Activated CD4-positive, alpha-beta memory T cell treated with anti-CD3 and anti-CD28 coated beads for 36 hours (primary cell): ENCODE results near the gene KRIT1. TPM values are rescaled to one million over a fixed set of nuclear protein-coding genes. Genes with fewer than 3 reads are reported as not detected.
A peak's percentile ranks its signal among the peaks of the same experiment; 100 is the strongest.

Experiments used
- CTCF ChIA-PET: fragments of 350-600 bp; sonication (Branson Sonifier 250); formaldehyde crosslinking; loops from one replicate; lab custom pipeline; 2021; ENCODE audit warnings: antibody characterized with exemption, inconsistent platforms; lab: Charles Lee
- POLR2A ChIA-PET: fragments of 350-600 bp; sonication (Branson Sonifier 250); formaldehyde crosslinking; loops from one replicate; lab custom pipeline; 2021; ENCODE audit warnings: antibody characterized with exemption; lab: Charles Lee
- DNase-seq: peaks from one replicate; pipeline ENCODE4 v3.0.0-alpha.2; 2020
- H3K27ac Mint-ChIP-seq: one replicate; pipeline ENCODE4 v1.8.0; 2021; ENCODE audit warnings: mixed read lengths
- H3K27me3 Mint-ChIP-seq: one replicate; pipeline ENCODE4 v1.8.0; 2021; ENCODE audit warnings: mixed read lengths
- H3K36me3 Mint-ChIP-seq: one replicate; pipeline ENCODE4 v1.8.0; 2021; ENCODE audit warnings: mixed read lengths
- H3K4me1 Mint-ChIP-seq: one replicate; pipeline ENCODE4 v1.8.0; 2021; ENCODE audit warnings: low read depth, mixed read lengths
- H3K4me3 Mint-ChIP-seq: one replicate; pipeline ENCODE4 v1.8.0; 2021; ENCODE audit warnings: mild to moderate bottlenecking, mixed read lengths
- H3K9me3 Mint-ChIP-seq: one replicate; pipeline ENCODE4 v1.8.0; 2021; ENCODE audit warnings: mixed read lengths
- intact Hi-C: fragments of 100-400 bp; cut with micrococcal nuclease; formaldehyde crosslinking; loops from one replicate; pipeline ENCODE4 v1.15.1; 2023
- total RNA-seq, 2 experiments: library from RNA; stranded (reverse); gene quantifications; one replicate each; pipeline ENCODE4 v1.2.3, GENCODE V29; 2021

KRIT1 gene
- total RNA-seq: 10 to 100 TPM; 29.2 to 29.3 TPM

GRCh38 chr7:92245487-92246359 is at the start of gene KRIT1, which contains the start of gene ANKIB1:
Gene KRIT1 (minus strand): TSS chr7:92245914. CDS start chr7:92242135, 3,779 bp downstream.
Gene ANKIB1 (plus strand): TSS chr7:92245974. CDS start chr7:92294979, 49,005 bp downstream.
- Mint-ChIP-seq H3K27me3 (no peaks in the 10 kb centered on the region), H3K27ac (peak within 1 kb of the TSS; percentile 100), H3K36me3 (peaks cover 9% of the 10 kb centered on the region), H3K4me3 (peak within 1 kb of the TSS; percentile 99), H3K4me1 (peaks cover 29% of the 10 kb centered on the region), H3K9me3 (no peaks in the 10 kb centered on the region)
- ChIA-PET POLR2A (interaction anchor here (1.0 to 3.2 kb wide), 8 partner anchors 8 to 791 kb away, joined by 3 to 17 read pairs (median 4); partner anchors contain the start of genes CYP51A1, GATAD1, PEX1 and RBM48), CTCF (interaction anchor here (0.6 to 2.5 kb wide), 6 partner anchors 111 to 364 kb away, joined by 3 to 20 read pairs (median 4); partner anchors contain the start of genes CYP51A1, GATAD1 and RBM48)
- peak; percentile 92 for DNase-seq
- intact Hi-C loops: loop anchor here (1.0 to 5.0 kb wide), 6 partner anchors 67 to 342 kb away; partner anchors contain the start of genes AKAP9, CYP51A1, LRRD1 and PEX1

GRCh38 chr7:92295391-92295790 is 49.7 kb upstream of the KRIT1 start:
- POLR2A ChIA-PET: no interaction called here
- CTCF ChIA-PET: interaction anchor here (1.4 to 1.7 kb wide), 2 partner anchors 15 to 116 kb away, joined by 3 to 4 read pairs; partner anchors contain the start of gene LRRD1
- intact Hi-C loops: no loop called here
- H3K9me3 Mint-ChIP-seq: no peaks in the 10 kb centered on the region
- H3K4me1 Mint-ChIP-seq: peaks cover 16% of the 10 kb centered on the region
- peaks cover 21% of the 10 kb centered on the region for H3K36me3 Mint-ChIP-seq
- H3K27me3 Mint-ChIP-seq: no peaks in the 10 kb centered on the region
- DNase-seq: no peak
- no peak overlapping the region for H3K27ac Mint-ChIP-seq
- no peak overlapping the region for H3K4me3 Mint-ChIP-seq

- Mint-ChIP-seq H3K27me3 (no peaks in the 10 kb centered on the region), H3K4me3 (no peak overlapping the region), H3K36me3 (peaks cover 12% of the 10 kb centered on the region), H3K27ac (no peak overlapping the region), H3K4me1 (peaks cover 26% of the 10 kb centered on the region), H3K9me3 (no peaks in the 10 kb centered on the region)
- intact Hi-C loops: no loop called here
- ChIA-PET CTCF (no interaction called here), POLR2A (no interaction called here)
- no peak for DNase-seq
These were observed 48.3 kb upstream of the KRIT1 start for GRCh38 chr7:92293896-92294590.

- ChIA-PET CTCF (interaction anchor here (1.1 kb wide), 1 partner anchor 13 kb away, joined by 3 read pairs; no protein-coding TSS in a partner anchor), POLR2A (no interaction called here)
- no peaks in the 10 kb centered on the region for H3K27me3 Mint-ChIP-seq
- no peak overlapping the region for H3K4me3 Mint-ChIP-seq
- DNase-seq: no peak
- intact Hi-C loops: no loop called here
- H3K36me3 Mint-ChIP-seq: peaks cover 8% of the 10 kb centered on the region
- H3K4me1 Mint-ChIP-seq: peaks cover 32% of the 10 kb centered on the region
- H3K9me3 Mint-ChIP-seq: no peaks in the 10 kb centered on the region
- no peak overlapping the region for H3K27ac Mint-ChIP-seq
These were observed 47.3 kb upstream of the KRIT1 start for GRCh38 chr7:92292981-92293380.

GRCh38 chr7:92289321-92289720 is 43.6 kb upstream of the KRIT1 start:
- H3K4me3 Mint-ChIP-seq: no peak overlapping the region
- H3K4me1 Mint-ChIP-seq: peaks cover 33% of the 10 kb centered on the region
- H3K27ac Mint-ChIP-seq: no peak overlapping the region
- DNase-seq: no peak
- ChIA-PET CTCF (interaction anchor here (0.8 kb wide), 1 partner anchor 172 kb away, joined by 3 read pairs; no protein-coding TSS in a partner anchor), POLR2A (no interaction called here)
- H3K9me3 Mint-ChIP-seq: no peaks in the 10 kb centered on the region
- no peaks in the 10 kb centered on the region for H3K27me3 Mint-ChIP-seq
- peaks cover 1% of the 10 kb centered on the region for H3K36me3 Mint-ChIP-seq
- intact Hi-C loops: no loop called here

- Mint-ChIP-seq H3K9me3 (peaks cover 13% of the 10 kb centered on the region), H3K4me1 (peaks cover under 1% of the 10 kb centered on the region), H3K27ac (no peak overlapping the region), H3K4me3 (no peak overlapping the region), H3K27me3 (no peaks in the 10 kb centered on the region), H3K36me3 (peaks cover 10% of the 10 kb centered on the region)
- DNase-seq: no peak
- CTCF ChIA-PET: no interaction called here
- POLR2A ChIA-PET: no interaction called here
- intact Hi-C loops: no loop called here
These were observed 37.2 kb upstream of the KRIT1 start for GRCh38 chr7:92282930-92283329.

- no peak overlapping the region for H3K27ac Mint-ChIP-seq
- intact Hi-C loops: no loop called here
- H3K4me3 Mint-ChIP-seq: no peak overlapping the region
- no peak for DNase-seq
- no peaks in the 10 kb centered on the region for H3K27me3 Mint-ChIP-seq
- ChIA-PET POLR2A (no interaction called here), CTCF (no interaction called here)
- H3K9me3 Mint-ChIP-seq: peaks cover 13% of the 10 kb centered on the region
- peaks cover 10% of the 10 kb centered on the region for H3K36me3 Mint-ChIP-seq
- no peaks in the 10 kb centered on the region for H3K4me1 Mint-ChIP-seq
These were observed 36.6 kb upstream of the KRIT1 start for GRCh38 chr7:92282221-92282814.

GRCh38 chr7:92281031-92281430 is 35.3 kb upstream of the KRIT1 start:
- no peak for DNase-seq
- Mint-ChIP-seq H3K9me3 (peaks cover 13% of the 10 kb centered on the region), H3K4me1 (peaks cover 7% of the 10 kb centered on the region), H3K27ac (no peak overlapping the region), H3K36me3 (peaks cover 10% of the 10 kb centered on the region), H3K27me3 (no peaks in the 10 kb centered on the region), H3K4me3 (no peak overlapping the region)
- intact Hi-C loops: no loop called here
- POLR2A ChIA-PET: no interaction called here
- CTCF ChIA-PET: interaction anchor here (1.1 kb wide), 1 partner anchor 15 kb away, joined by 3 read pairs; no protein-coding TSS in a partner anchor

- intact Hi-C loops: no loop called here
- Mint-ChIP-seq H3K4me3 (no peak overlapping the region), H3K36me3 (peaks cover 10% of the 10 kb centered on the region), H3K27ac (no peak overlapping the region), H3K27me3 (no peaks in the 10 kb centered on the region), H3K9me3 (peaks cover 13% of the 10 kb centered on the region), H3K4me1 (peaks cover 8% of the 10 kb centered on the region)
- ChIA-PET POLR2A (no interaction called here), CTCF (interaction anchor here (0.7 kb wide), 1 partner anchor 13 kb away, joined by 3 read pairs; no protein-coding TSS in a partner anchor)
- DNase-seq: no peak
These were observed 33.8 kb upstream of the KRIT1 start for GRCh38 chr7:92279396-92280031.

- Mint-ChIP-seq H3K9me3 (peaks cover 13% of the 10 kb centered on the region), H3K27me3 (no peaks in the 10 kb centered on the region), H3K36me3 (peaks cover 10% of the 10 kb centered on the region), H3K4me1 (peaks cover 11% of the 10 kb centered on the region), H3K27ac (no peak overlapping the region), H3K4me3 (no peak overlapping the region)
- POLR2A ChIA-PET: no interaction called here
- intact Hi-C loops: no loop called here
- no peak for DNase-seq
- CTCF ChIA-PET: no interaction called here
These were observed 30.7 kb upstream of the KRIT1 start for GRCh38 chr7:92276460-92276864.

GRCh38 chr7:92275327-92275726 is 29.6 kb upstream of the KRIT1 start:
- DNase-seq: no peak
- CTCF ChIA-PET: no interaction called here
- Mint-ChIP-seq H3K36me3 (peaks cover 5% of the 10 kb centered on the region), H3K9me3 (peaks cover 6% of the 10 kb centered on the region), H3K27me3 (no peaks in the 10 kb centered on the region), H3K4me3 (no peak overlapping the region), H3K27ac (no peak overlapping the region), H3K4me1 (peaks cover 11% of the 10 kb centered on the region)
- intact Hi-C loops: no loop called here
- POLR2A ChIA-PET: no interaction called here
